HCT116 (cell line): Measurements from ENCODE around the gene NSRP1.

ENCODE experiments used
- CEBPB ChIP-seq: IDR thresholded peaks from 2 replicates; pipeline ENCODE4 v1.6.1; 2012; ENCODE audit warnings: low read depth
- CTCF ChIP-seq, 3 experiments: fragments of 200-600 bp in 1 of 3; sonication (generic) in 1 of 3; IDR thresholded peaks in 2 of 3; conservative IDR thresholded peaks in 1 of 3; 2 replicates each; pipeline ENCODE4 v1.5.1; 2012 to 2017; ENCODE audit warnings: low read depth in 2 of 3, low read length in 2 of 3, antibody characterized with exemption in 1 of 3, borderline replicate concordance in 1 of 3, control low read depth in 1 of 3, mild to moderate bottlenecking in 1 of 3, mixed read lengths in 1 of 3, mixed run types in 1 of 3, moderate library complexity in 1 of 3; ENCODE audit not compliant: insufficient read depth in 1 of 3
- EZH2 ChIP-seq: fragments of 200-600 bp; sonication (generic); IDR thresholded peaks from 2 replicates; pipeline ENCODE4 v1.6.1; 2017; ENCODE audit warnings: antibody characterized with exemption, mixed run types
- EZH2phosphoT487 ChIP-seq: fragments of 200-600 bp; IDR thresholded peaks from 2 replicates; pipeline ENCODE4 v1.6.1; 2018; ENCODE audit warnings: antibody characterized with exemption, borderline replicate concordance
- MAX ChIP-seq: IDR thresholded peaks from 2 replicates; pipeline ENCODE4 v1.6.1; 2012
- POLR2A ChIP-seq: IDR thresholded peaks from 2 replicates; pipeline ENCODE4 v1.7.0; 2011; ENCODE audit warnings: borderline replicate concordance; ENCODE audit not compliant: insufficient read depth, insufficient read length; ENCODE audit errors: extremely low read depth
- POLR2AphosphoS5 ChIP-seq: IDR thresholded peaks from 2 replicates; pipeline ENCODE4 v1.6.1; 2011; ENCODE audit warnings: mild to moderate bottlenecking, low read depth, low read length, moderate library complexity
- SIN3A ChIP-seq: IDR thresholded peaks from 2 replicates; pipeline ENCODE4 v1.6.1; 2012; ENCODE audit warnings: low read depth
- TCF7L2 ChIP-seq: IDR thresholded peaks from 2 replicates; pipeline ENCODE4 v1.7.0; 2011; ENCODE audit warnings: borderline replicate concordance, inconsistent platforms; ENCODE audit not compliant: insufficient read depth, insufficient read length; ENCODE audit errors: extremely low read depth
- YY1 ChIP-seq: IDR thresholded peaks from 2 replicates; pipeline ENCODE4 v1.6.1; 2011; ENCODE audit warnings: low read length, low read depth, moderate library complexity, mild to moderate bottlenecking; ENCODE audit not compliant: insufficient replicate concordance; ENCODE audit errors: extremely low read depth

- TF ChIP-seq CTCF (IDR thresholded peaks at IDR 0.05 in 2 of 3, conservative IDR thresholded peaks at IDR 0.05 in 1 of 3; ENCODE audit: borderline replicate concordance in 1 of 3, insufficient read depth in 1 of 3, low read depth in 2 of 3, low read length in 2 of 3) (no peak), POLR2AphosphoS5 (no peak), SIN3A (no peak), EZH2phosphoT487 (no peak), EZH2 (no peak), MAX (no peak), CEBPB (no peak), TCF7L2 (no peak), YY1 (no peak), POLR2A (no peak)
These were observed 3.8 kb upstream of the NSRP1 start for GRCh38 chr17:30112794-30113193.
